GM12878 (cell line): ENCODE data around the gene ZDBF2. TPM values are rescaled to one million over a fixed set of nuclear protein-coding genes. Genes with fewer than 3 reads are reported as not detected.

Experiments
- ATAC-seq: fragments of 200-7000 bp; cut with Tn5 transposase; 3 replicates; pipeline ENCODE4 v1.9.1; 2020; ENCODE audit warnings: mild to moderate bottlenecking, moderate library complexity
- BruUV-seq: library from RNA; stranded (reverse); fragments of 400-500 nt; replicated peaks from 2 replicates; lab custom pipeline; 2021; lab: Mats Ljungman, UMichigan
- CTCF ChIA-PET: fragments of 300-600 bp; sonication (Branson Sonifier 250); formaldehyde crosslinking; extraction: SDS; loops from one replicate; lab custom pipeline; 2021; ENCODE audit warnings: inconsistent platforms; lab: Yijun Ruan, JAX
- POLR2A ChIA-PET: fragments of 350-600 bp; formaldehyde crosslinking; extraction: SDS; loops from one replicate; lab custom pipeline; 2021; ENCODE audit warnings: inconsistent platforms; lab: Charles Lee
- RAD21 ChIA-PET: fragments of 300-600 bp; sonication (Branson Sonifier 250); formaldehyde crosslinking; loops from one replicate; lab custom pipeline; 2023; ENCODE audit warnings: antibody characterized with exemption; ENCODE audit not compliant: unreplicated experiment; lab: Charles Lee
- SMC1A ChIA-PET: fragments of 300-600 bp; sonication (Branson Sonifier 250); formaldehyde crosslinking; loops from one replicate; lab custom pipeline; 2023; ENCODE audit not compliant: unreplicated experiment, uncharacterized antibody; lab: Charles Lee
- DNase-seq: peaks from one replicate; pipeline ENCODE4 v3.0.0-alpha.2; 2011; ENCODE audit warnings: low read depth, low spot score
- FAIRE-seq: peaks from 3 replicates; lab custom pipeline; 2011; peaks lifted over from hg19 to GRCh38; lab: Jason Lieb, UNC
- H2AFZ ChIP-seq: 2 replicates; pipeline ENCODE4 v1.6.0; 2011; ENCODE audit warnings: low read depth, low read length, control low read depth; ENCODE audit not compliant: control insufficient read depth
- H3K27ac ChIP-seq: 2 replicates; pipeline ENCODE4 v1.5.1; 2011; ENCODE audit warnings: control low read depth; ENCODE audit not compliant: control insufficient read depth, insufficient read depth
- H3K27me3 ChIP-seq, 2 experiments: replicated peaks in 1 of 2; 2 replicates each; pipeline versions ENCODE4 v1.6.0 to v1.6.1; 2011; ENCODE audit warnings: low read length in 1 of 2; ENCODE audit not compliant: control insufficient read depth in 2 of 2, insufficient read depth in 2 of 2
- H3K36me3 ChIP-seq, 2 experiments: 2 replicates each; pipeline ENCODE4 v1.5.1; 2011; ENCODE audit warnings: low read length in 1 of 2; ENCODE audit not compliant: control insufficient read depth in 2 of 2, insufficient read depth in 2 of 2
- H3K4me1 ChIP-seq: 2 replicates; pipeline ENCODE4 v1.6.1; 2011; ENCODE audit warnings: mild to moderate bottlenecking, low read length, moderate library complexity, mixed read lengths; ENCODE audit not compliant: control insufficient read depth, insufficient read depth
- H3K4me2 ChIP-seq: 2 replicates; pipeline ENCODE4 v1.6.0; 2011; ENCODE audit warnings: control low read depth; ENCODE audit not compliant: control insufficient read depth, insufficient read depth
- H3K4me3 ChIP-seq: fragments of 200-600 bp; sonication (generic); 2 replicates; pipeline ENCODE4 v1.5.1; 2016
- H3K79me2 ChIP-seq: 2 replicates; pipeline ENCODE4 v1.6.0; 2011; ENCODE audit warnings: low read length; ENCODE audit not compliant: control insufficient read depth, insufficient read depth
- H3K9ac ChIP-seq: 2 replicates; pipeline ENCODE4 v1.8.0; 2011; ENCODE audit warnings: low read length, control low read depth, mixed read lengths; ENCODE audit not compliant: control insufficient read depth, insufficient read depth
- H3K9me3 ChIP-seq: replicated peaks from 3 replicates; pipeline ENCODE4 v1.5.1; 2011; ENCODE audit warnings: mild to moderate bottlenecking, low read length; ENCODE audit not compliant: control insufficient read depth, insufficient read depth
- H4K20me1 ChIP-seq: 2 replicates; pipeline ENCODE4 v1.6.0; 2011; ENCODE audit not compliant: control insufficient read depth, insufficient read depth
- BCL11A ChIP-seq: IDR thresholded peaks from 2 replicates; pipeline ENCODE4 v1.6.1; 2011; ENCODE audit warnings: low read depth, low read length
- CHD1 ChIP-seq: IDR thresholded peaks from 2 replicates; pipeline ENCODE4 v1.6.1; 2012; ENCODE audit warnings: low read depth, low read length, improper control_type of control experiment
- E2F4 ChIP-seq: IDR thresholded peaks from 2 replicates; pipeline ENCODE4 v1.6.1; 2012; ENCODE audit warnings: low read depth, low read length, improper control_type of control experiment
- NKRF ChIP-seq: fragments of 450-650 bp; conservative IDR thresholded peaks from 2 replicates; pipeline ENCODE4 v1.6.1; 2017; ENCODE audit warnings: mild to moderate bottlenecking, moderate library complexity
- PBX3 ChIP-seq: IDR thresholded peaks from 2 replicates; pipeline ENCODE4 v1.6.1; 2011; ENCODE audit warnings: mild to moderate bottlenecking, low read depth, low read length, moderate library complexity; ENCODE audit not compliant: insufficient replicate concordance
- USF2 ChIP-seq: IDR thresholded peaks from 2 replicates; pipeline ENCODE4 v1.6.1; 2011; ENCODE audit warnings: low read depth, low read length, improper control_type of control experiment, borderline replicate concordance
- WGBS: methylation state at CpG from one replicate; pipeline ENCODE4 v1.1.6; 2016; ENCODE audit warnings: low lambda C conversion rate; ENCODE audit not compliant: insufficient replicate concordance, insufficient coverage; ENCODE audit errors: missing lambda C conversion rate; 5-methylcytosine and 5-hydroxymethylcytosine counted together
- in situ Hi-C: fragments of 300-500 bp; cut with MboI; formaldehyde crosslinking; loops from 9 replicates; pipeline ENCODE4 v1.14.3; 2018; ENCODE audit warnings: mixed read lengths
- intact Hi-C: fragments of 100-400 bp; cut with micrococcal nuclease; formaldehyde crosslinking; loops from one replicate; pipeline ENCODE4 v1.14.2; 2022; ENCODE audit not compliant: unreplicated experiment
- polyA plus RNA-seq, 11 experiments: library from polyadenylated mRNA; depleted of rRNA in 4 of 11; unstranded in 6 of 11; stranded (reverse) in 5 of 11; fragments of >200 nt; fragmentation: Nextera tagmentation in 4 of 11; fragmentation: Illumina TruSeq in 1 of 11; extraction: Ambion mirVana in 4 of 11; extraction: Trizol in 1 of 11; gene quantifications; 1 replicate in 1 of 11; 2 replicates in 10 of 11; pipeline versions ENCODE4 v1.2.1 to v1.2.3, GENCODE V29; 2011 to 2016; ENCODE audit warnings: inconsistent platforms in 2 of 11, missing spikeins in 2 of 11, low read depth in 1 of 11
- total RNA-seq, 4 experiments: library from RNA; depleted of rRNA in 3 of 4; stranded (reverse); fragments of >200 nt in 3 of 4; fragmentation: Illumina TruSeq in 1 of 4; extraction: Trizol in 1 of 4; gene quantifications; 2 replicates each; pipeline versions ENCODE4 v1.2.1 to v1.2.3, GENCODE V29; 2013 to 2021

ZDBF2 gene
- total and polyA plus RNA-seq, 10 of the 15 experiments (the other 5 are each of a cell fraction or from before 2014, with no cell fraction given), result 0.60 to 21.1 (median 4.2) TPM

- intact Hi-C loops (no loop called here), in situ Hi-C loops (no loop called here)
- ChIA-PET SMC1A (no interaction called here), POLR2A (no interaction called here), CTCF (no interaction called here), RAD21 (interaction anchor here (0.6 kb wide), 1 partner anchor 125 kb away, joined by 3 read pairs; no protein-coding TSS in a partner anchor)
- Histone ChIP-seq H3K27me3 (no peaks in the 10 kb centered on the region), H4K20me1 (no peaks in the 10 kb centered on the region), H3K4me2 (no peak overlapping the region), H2AFZ (no peak overlapping the region), H3K79me2 (no peaks in the 10 kb centered on the region), H3K9ac (no peak overlapping the region), H3K36me3 (no peaks in the 10 kb centered on the region), H3K27ac (no peak overlapping the region), H3K9me3 (no peaks in the 10 kb centered on the region), H3K4me3 (no peak overlapping the region), H3K4me1 (no peaks in the 10 kb centered on the region)
- WGBS, result 12% methylated on average over 1 of the region's 1 CpG
- no peak for FAIRE-seq
- ATAC-seq, result no peak
- BruUV-seq, result no TSS peak
- DNase-seq, result no peak
- TF ChIP-seq NKRF (no peak), USF2 (no peak), BCL11A (no peak), CHD1 (no peak), PBX3 (no peak), E2F4 (no peak)
Measured at GRCh38 chr2:206328974-206329373, 54.5 kb downstream of the ZDBF2 start.
